ENCODE data around the gene NAALAD2. TPM values are rescaled to one million over a fixed set of nuclear protein-coding genes. Genes with fewer than 3 reads are reported as not detected.
"Not testable (repeated sequence)": the region's sequence is repeated elsewhere in the genome, so short reads cannot be mapped to it uniquely, and the experiment has no call there.

The NAALAD2 gene
- total RNA-seq, 2 donors from 2014 or later = 3.3 to 8.8 TPM

- H3K36me3 ChIP-seq (ENCODE audit: control insufficient read depth, insufficient read depth, low read length) = peaks cover 78% of the 10 kb centered on the region
- H3K36me3 Mint-ChIP-seq (ENCODE audit: low read depth) = peaks cover 51% of the 10 kb centered on the region
- no peak for DNase-seq
Observed at GRCh38 chr11:90202342-90202741, 67.9 kb downstream of the NAALAD2 start.

GRCh38 chr11:90204407-90204806, 69.9 kb downstream of the NAALAD2 start:
- no peak overlapping the region for H3K4me3 Mint-ChIP-seq
- no peaks in the 10 kb centered on the region for H3K9me3 ChIP-seq (ENCODE audit: control insufficient read depth, low read length)
- DNase-seq = no peak
- peaks cover 83% of the 10 kb centered on the region for H3K36me3 ChIP-seq (ENCODE audit: control insufficient read depth, insufficient read depth, low read length)
- WGBS, 2 experiments (ENCODE audit: insufficient coverage in 1 of 2, insufficient read length in 1 of 2) = 91 to 100% methylated on average over 4 to 13 of the region's 13 CpGs
- TF ChIP-seq, protein P1, sequence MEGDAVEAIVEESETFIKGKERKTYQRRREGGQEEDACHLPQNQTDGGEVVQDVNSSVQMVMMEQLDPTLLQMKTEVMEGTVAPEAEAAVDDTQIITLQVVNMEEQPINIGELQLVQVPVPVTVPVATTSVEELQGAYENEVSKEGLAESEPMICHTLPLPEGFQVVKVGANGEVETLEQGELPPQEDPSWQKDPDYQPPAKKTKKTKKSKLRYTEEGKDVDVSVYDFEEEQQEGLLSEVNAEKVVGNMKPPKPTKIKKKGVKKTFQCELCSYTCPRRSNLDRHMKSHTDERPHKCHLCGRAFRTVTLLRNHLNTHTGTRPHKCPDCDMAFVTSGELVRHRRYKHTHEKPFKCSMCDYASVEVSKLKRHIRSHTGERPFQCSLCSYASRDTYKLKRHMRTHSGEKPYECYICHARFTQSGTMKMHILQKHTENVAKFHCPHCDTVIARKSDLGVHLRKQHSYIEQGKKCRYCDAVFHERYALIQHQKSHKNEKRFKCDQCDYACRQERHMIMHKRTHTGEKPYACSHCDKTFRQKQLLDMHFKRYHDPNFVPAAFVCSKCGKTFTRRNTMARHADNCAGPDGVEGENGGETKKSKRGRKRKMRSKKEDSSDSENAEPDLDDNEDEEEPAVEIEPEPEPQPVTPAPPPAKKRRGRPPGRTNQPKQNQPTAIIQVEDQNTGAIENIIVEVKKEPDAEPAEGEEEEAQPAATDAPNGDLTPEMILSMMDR (conservative IDR thresholded peaks at IDR 0.05) = no peak
- no peak overlapping the region for H3K9ac ChIP-seq (ENCODE audit: extremely low read depth, low read length, poor library complexity, severe bottlenecking)
- H3K4me1 Mint-ChIP-seq = no peaks in the 10 kb centered on the region
- no peaks in the 10 kb centered on the region for H3K27me3 ChIP-seq (ENCODE audit: control insufficient read depth, insufficient read depth, low read length, poor library complexity, severe bottlenecking)
- peaks cover 57% of the 10 kb centered on the region for H3K36me3 Mint-ChIP-seq (ENCODE audit: low read depth)
- H3K9me3 Mint-ChIP-seq = no peaks in the 10 kb centered on the region
- H3K27me3 Mint-ChIP-seq (ENCODE audit: insufficient read depth) = no peaks in the 10 kb centered on the region
- H3K4me1 ChIP-seq (ENCODE audit: control insufficient read depth, insufficient read depth, low read length) = no peaks in the 10 kb centered on the region
- no peak overlapping the region for H3K27ac ChIP-seq (ENCODE audit: low read depth, low read length)
- H3K4me3 ChIP-seq (ENCODE audit: low read length) = no peak overlapping the region
- no peak overlapping the region for H3K27ac Mint-ChIP-seq

More at GRCh38 chr11:90202342-90202741, 67.9 kb downstream of the NAALAD2 start:
- H3K27me3 Mint-ChIP-seq (ENCODE audit: insufficient read depth) = no peaks in the 10 kb centered on the region
- no peaks in the 10 kb centered on the region for H3K9me3 Mint-ChIP-seq
- Histone ChIP-seq H3K4me3 (ENCODE audit: low read length) (no peak overlapping the region), H3K9me3 (ENCODE audit: control insufficient read depth, low read length) (no peaks in the 10 kb centered on the region), H3K27ac (ENCODE audit: low read depth, low read length) (no peak overlapping the region), H3K4me1 (ENCODE audit: control insufficient read depth, insufficient read depth, low read length) (no peaks in the 10 kb centered on the region), H3K27me3 (ENCODE audit: control insufficient read depth, insufficient read depth, low read length, poor library complexity, severe bottlenecking) (no peaks in the 10 kb centered on the region), H3K9ac (ENCODE audit: extremely low read depth, low read length, poor library complexity, severe bottlenecking) (no peak overlapping the region)
- peaks cover 2% of the 10 kb centered on the region for H3K4me1 Mint-ChIP-seq
- no peak overlapping the region for H3K27ac Mint-ChIP-seq
- no peak overlapping the region for H3K4me3 Mint-ChIP-seq
- TF ChIP-seq, protein P1 (conservative IDR thresholded peaks at IDR 0.05) = no peak
- 94 to 100% methylated on average over 1 to 3 of the region's 3 CpGs for WGBS, 2 experiments (ENCODE audit: insufficient coverage in 1 of 2, insufficient read length in 1 of 2)

- Mint-ChIP-seq H3K36me3 (ENCODE audit: low read depth) (peaks cover 62% of the 10 kb centered on the region), H3K27ac (peak overlapping the region; percentile 29), H3K27me3 (ENCODE audit: insufficient read depth) (no peaks in the 10 kb centered on the region), H3K9me3 (no peaks in the 10 kb centered on the region), H3K4me3 (no peak overlapping the region), H3K4me1 (no peaks in the 10 kb centered on the region)
- Histone ChIP-seq H3K9ac (ENCODE audit: extremely low read depth, low read length, poor library complexity, severe bottlenecking) (no peak overlapping the region), H3K4me1 (ENCODE audit: control insufficient read depth, insufficient read depth, low read length) (no peaks in the 10 kb centered on the region), H3K4me3 (ENCODE audit: low read length) (no peak overlapping the region), H3K27ac (ENCODE audit: low read depth, low read length) (no peak overlapping the region), H3K27me3 (ENCODE audit: control insufficient read depth, insufficient read depth, low read length, poor library complexity, severe bottlenecking) (no peaks in the 10 kb centered on the region), H3K36me3 (ENCODE audit: control insufficient read depth, insufficient read depth, low read length) (peaks cover 88% of the 10 kb centered on the region), H3K9me3 (ENCODE audit: control insufficient read depth, low read length) (no peaks in the 10 kb centered on the region)
- TF ChIP-seq, protein P1 (conservative IDR thresholded peaks at IDR 0.05) = peak; percentile 88
- no peak for DNase-seq
- 57% methylated on average over 3 of the region's 3 CpGs; no CpG with 5 or more reads in 1 of the 2 experiments for WGBS, 2 experiments (ENCODE audit: insufficient coverage in 1 of 2, insufficient read length in 1 of 2)
Observed at GRCh38 chr11:90204832-90205646, 70.6 kb downstream of the NAALAD2 start.

GRCh38 chr11:90207992-90208391, 73.5 kb downstream of the NAALAD2 start:
- H3K27me3 ChIP-seq (ENCODE audit: control insufficient read depth, insufficient read depth, low read length, poor library complexity, severe bottlenecking); H3K27me3 Mint-ChIP-seq (ENCODE audit: insufficient read depth); H3K4me1 ChIP-seq (ENCODE audit: control insufficient read depth, insufficient read depth, low read length); H3K4me1 Mint-ChIP-seq; H3K9me3 ChIP-seq (ENCODE audit: control insufficient read depth, low read length); H3K4me3 ChIP-seq (ENCODE audit: low read length); H3K4me3 Mint-ChIP-seq; DNase-seq; H3K9ac ChIP-seq (ENCODE audit: extremely low read depth, low read length, poor library complexity, severe bottlenecking); H3K27ac Mint-ChIP-seq; H3K27ac ChIP-seq (ENCODE audit: low read depth, low read length); H3K9me3 Mint-ChIP-seq: not testable (repeated sequence)
- WGBS, 2 experiments (ENCODE audit: insufficient coverage in 1 of 2, insufficient read length in 1 of 2) = 79 to 91% methylated on average over 6 to 10 of the region's 10 CpGs
- peaks cover 92% of the 10 kb centered on the region for H3K36me3 ChIP-seq (ENCODE audit: control insufficient read depth, insufficient read depth, low read length)
- peaks cover 61% of the 10 kb centered on the region for H3K36me3 Mint-ChIP-seq (ENCODE audit: low read depth)

Data from endodermal cell (in vitro differentiated cells).